ENCODE measurements around the gene SERPINE2. TPM values are rescaled to one million over a fixed set of nuclear protein-coding genes. Genes with fewer than 3 reads are reported as not detected.
A peak's percentile ranks its signal among the peaks of the same experiment; 100 is the strongest.

SERPINE2 gene
- total and polyA plus RNA-seq, 5 experiments from 2014 or later = 2.6 to 17.0 (median 4.4) TPM

GRCh38 chr2:223978451-223978850 is 60.6 kb downstream of the SERPINE2 start:
- Mint-ChIP-seq H3K4me3 (no peak overlapping the region), H3K27me3 (no peaks in the 10 kb centered on the region), H3K4me1 (no peaks in the 10 kb centered on the region), H3K27ac (no peak overlapping the region), H3K9me3 (no peaks in the 10 kb centered on the region), H3K36me3 (peaks cover 0 to 10% (median 2%) of the 10 kb centered on the region in 3 donors)
- ATAC-seq (no peak), DNase-seq (no peak)
- POLR2A ChIA-PET = no interaction called here

- ATAC-seq = no peak
- no peaks in the 10 kb centered on the region for H3K9me3 Mint-ChIP-seq
- no peaks in the 10 kb centered on the region for H3K4me1 Mint-ChIP-seq
- H3K4me3 Mint-ChIP-seq = no peak overlapping the region
- H3K27me3 Mint-ChIP-seq = no peaks in the 10 kb centered on the region
- no peak overlapping the region for H3K27ac Mint-ChIP-seq
- POLR2A ChIA-PET = no interaction called here
- no peak for DNase-seq
- H3K36me3 Mint-ChIP-seq = peaks cover 0 to 7% (median 0%) of the 10 kb centered on the region in 3 donors
Observed at GRCh38 chr2:223976635-223977226, 62.4 kb downstream of the SERPINE2 start.

- POLR2A ChIA-PET = interaction anchor here (0.7 kb wide), 1 partner anchor 628 kb away, joined by 4 read pairs; no protein-coding TSS in a partner anchor
- DNase-seq = no peak
- no peak for ATAC-seq
- no peak overlapping the region for H3K4me3 Mint-ChIP-seq
- peaks cover 0 to 7% (median 2%) of the 10 kb centered on the region in 4 donors for H3K4me1 Mint-ChIP-seq
- no peak overlapping the region for H3K27ac Mint-ChIP-seq
- peaks cover 0 to 5% (median 0%) of the 10 kb centered on the region in 3 donors for H3K36me3 Mint-ChIP-seq
- no peaks in the 10 kb centered on the region for H3K27me3 Mint-ChIP-seq
- no peaks in the 10 kb centered on the region for H3K9me3 Mint-ChIP-seq
Observed at GRCh38 chr2:223973606-223974005, 65.5 kb downstream of the SERPINE2 start.

DNA sequence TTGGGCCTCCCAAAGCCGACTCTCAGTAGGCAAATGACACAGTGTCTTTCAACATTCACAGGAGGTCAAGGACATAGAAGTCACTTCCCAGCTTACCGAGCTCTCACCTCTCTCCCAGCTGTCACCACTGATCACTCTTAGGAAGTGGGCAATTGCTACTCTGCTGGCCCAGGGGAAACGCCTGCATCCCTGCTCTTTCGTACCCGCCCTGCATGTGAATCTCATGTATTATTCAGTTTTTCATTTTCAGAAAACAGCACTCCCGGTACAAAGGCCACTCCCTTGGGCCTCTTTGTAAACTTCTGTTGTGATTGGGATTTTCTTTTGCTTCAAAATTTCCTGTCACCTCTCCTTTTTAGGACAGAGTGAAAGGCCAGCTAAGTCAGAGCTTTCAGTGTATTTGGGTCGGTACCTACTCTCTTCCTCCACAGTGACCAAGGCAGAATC is 66.4 kb downstream of the SERPINE2 start:
- ATAC-seq (no peak), DNase-seq (no peak)
- H3K27me3 Mint-ChIP-seq = no peaks in the 10 kb centered on the region
- peaks cover 0 to 7% (median 2%) of the 10 kb centered on the region in 4 donors for H3K4me1 Mint-ChIP-seq
- H3K9me3 Mint-ChIP-seq = no peaks in the 10 kb centered on the region
- H3K36me3 Mint-ChIP-seq = peaks cover 0 to 12% (median 0%) of the 10 kb centered on the region in 3 donors
- H3K27ac Mint-ChIP-seq = peak overlapping the region in 2 of 10 donors; percentile 27 to 73
- POLR2A ChIA-PET = no interaction called here
- H3K4me3 Mint-ChIP-seq = no peak overlapping the region

DNA sequence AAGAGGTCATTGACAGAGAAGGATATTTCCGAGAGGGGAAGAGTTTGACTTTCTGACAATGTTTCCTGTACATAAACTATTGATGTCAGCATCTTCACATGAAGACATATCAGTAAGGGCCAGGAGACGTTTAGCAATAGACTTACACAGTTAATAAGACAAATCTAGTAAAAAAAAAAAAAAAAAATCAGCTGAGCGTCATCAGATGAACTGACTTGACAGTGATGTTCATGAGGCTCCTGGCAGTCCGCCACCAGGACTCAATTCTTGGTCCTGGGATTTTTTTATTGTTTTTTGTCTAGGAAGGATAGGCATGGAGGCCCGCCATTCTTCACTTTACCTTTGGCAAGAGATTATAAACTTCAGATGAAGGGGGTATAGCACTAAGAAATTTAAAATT is 67.4 kb downstream of the SERPINE2 start:
- Mint-ChIP-seq H3K27me3 (no peaks in the 10 kb centered on the region), H3K27ac (no peak overlapping the region), H3K9me3 (no peaks in the 10 kb centered on the region), H3K36me3 (peaks cover 0 to 22% (median 1%) of the 10 kb centered on the region in 3 donors), H3K4me3 (no peak overlapping the region), H3K4me1 (peaks cover 0 to 7% (median 2%) of the 10 kb centered on the region in 4 donors)
- POLR2A ChIA-PET = interaction anchor here (1.0 kb wide), 1 partner anchor 9 kb away, joined by 3 read pairs; no protein-coding TSS in a partner anchor
- ATAC-seq = no peak
- no peak for DNase-seq

DNA sequence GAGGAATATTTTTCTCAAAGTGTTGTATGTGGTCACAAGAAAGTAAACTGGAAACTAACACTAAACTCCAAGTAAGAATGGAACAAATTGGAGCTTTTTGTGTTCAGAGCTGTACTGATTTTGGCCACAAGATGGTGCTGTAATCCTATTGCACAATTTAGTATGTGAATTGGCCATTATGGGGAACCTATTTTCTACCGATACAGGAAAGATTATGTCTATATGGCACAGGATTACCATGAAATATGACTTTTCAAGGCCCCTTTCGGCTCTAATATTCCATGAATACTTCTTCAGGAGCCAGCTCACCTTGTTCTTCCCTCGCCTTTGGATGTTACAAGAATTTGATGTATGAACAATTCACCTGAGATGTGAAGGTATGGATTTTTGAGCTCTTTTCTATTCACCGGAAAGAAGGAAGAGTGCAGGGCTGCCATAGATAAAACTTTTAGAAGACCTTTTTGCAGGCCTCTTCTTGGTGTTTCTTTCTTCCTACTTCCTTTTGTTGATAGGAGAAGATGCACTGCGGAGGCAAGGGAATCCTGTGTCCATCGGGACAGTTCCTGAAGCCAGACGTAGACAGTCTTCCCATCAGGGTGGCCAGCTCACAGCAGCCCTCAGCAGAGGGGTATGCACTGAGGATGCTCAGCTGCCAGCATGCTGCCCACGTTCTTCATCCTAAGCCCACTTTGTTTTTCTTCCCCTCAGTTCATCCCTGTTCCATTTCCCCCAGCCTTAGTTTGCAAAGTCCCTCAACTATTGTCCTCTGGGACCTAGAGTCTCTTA is 68.5 kb downstream of the SERPINE2 start:
- Mint-ChIP-seq H3K27ac (peak overlapping the region in 1 of 10 donors; percentile 6), H3K36me3 (peaks cover 0 to 31% (median 3%) of the 10 kb centered on the region in 3 donors), H3K9me3 (no peaks in the 10 kb centered on the region), H3K4me1 (peaks cover 0 to 7% (median 2%) of the 10 kb centered on the region in 4 donors), H3K27me3 (no peaks in the 10 kb centered on the region), H3K4me3 (no peak overlapping the region)
- ATAC-seq = peak; percentile 53 to 73
- POLR2A ChIA-PET = interaction anchor here (1.0 to 1.4 kb wide), 3 partner anchors 11 to 23 kb away, joined by 3 to 6 read pairs (median 3); no protein-coding TSS in a partner anchor
- peak; percentile 13 to 65 (median 52) for DNase-seq

GRCh38 chr2:223969856-223970255 is 69.2 kb downstream of the SERPINE2 start:
- Mint-ChIP-seq H3K36me3 (peaks cover 0 to 34% (median 3%) of the 10 kb centered on the region in 3 donors), H3K4me1 (peaks cover 0 to 7% (median 2%) of the 10 kb centered on the region in 4 donors), H3K27ac (no peak overlapping the region), H3K27me3 (no peaks in the 10 kb centered on the region), H3K9me3 (no peaks in the 10 kb centered on the region), H3K4me3 (no peak overlapping the region)
- DNase-seq (no peak), ATAC-seq (no peak)
- POLR2A ChIA-PET = interaction anchor here (1.4 kb wide), 1 partner anchor 12 kb away, joined by 6 read pairs; no protein-coding TSS in a partner anchor

DNA sequence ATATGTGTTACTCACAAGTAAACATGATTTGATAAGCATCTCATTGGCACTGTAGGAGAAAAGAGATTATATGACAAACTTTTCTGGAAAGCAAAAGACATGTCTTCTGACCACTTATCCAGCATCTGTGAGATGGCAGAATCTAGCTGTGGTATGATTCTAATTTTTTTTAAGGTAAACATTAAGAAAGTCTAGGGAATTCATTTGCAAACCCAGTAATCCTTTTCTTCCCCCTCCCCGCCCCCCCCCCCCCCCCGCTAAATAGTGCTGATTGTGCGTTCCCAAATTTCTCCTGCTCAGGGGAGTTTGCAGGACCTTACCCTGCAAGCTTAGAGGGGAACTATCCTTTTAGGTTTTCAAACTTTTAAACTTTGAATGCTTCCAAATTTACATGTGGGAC is 69.8 kb downstream of the SERPINE2 start:
- POLR2A ChIA-PET = interaction anchor here (1.4 kb wide), 1 partner anchor 12 kb away, joined by 6 read pairs; no protein-coding TSS in a partner anchor
- H3K36me3 Mint-ChIP-seq = peaks cover 0 to 39% (median 3%) of the 10 kb centered on the region in 3 donors
- no peak overlapping the region for H3K27ac Mint-ChIP-seq
- no peak for DNase-seq
- no peaks in the 10 kb centered on the region for H3K9me3 Mint-ChIP-seq
- H3K4me3 Mint-ChIP-seq = no peak overlapping the region
- H3K4me1 Mint-ChIP-seq = peaks cover 0 to 8% (median 3%) of the 10 kb centered on the region in 4 donors
- H3K27me3 Mint-ChIP-seq = no peaks in the 10 kb centered on the region
- no peak for ATAC-seq

DNA sequence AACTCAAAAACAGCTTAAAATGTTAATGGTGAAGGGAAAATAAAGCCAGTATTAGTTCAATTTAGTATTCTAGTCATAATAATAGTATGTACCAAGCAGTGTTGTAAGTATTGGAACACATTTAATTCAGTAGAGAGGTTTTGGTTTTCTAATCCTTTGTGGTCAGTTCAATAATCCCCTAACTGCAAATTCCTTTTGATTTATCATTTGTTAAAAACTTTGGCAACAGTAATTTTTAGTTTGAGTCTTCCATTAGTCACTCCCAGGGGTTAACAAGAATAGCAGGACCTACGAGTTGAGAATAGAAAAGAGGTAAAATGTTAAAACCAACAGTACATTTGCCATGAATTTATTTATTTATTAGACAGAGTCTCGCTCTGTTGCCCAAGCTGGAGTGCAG is 71.1 kb downstream of the SERPINE2 start:
- no peak overlapping the region for H3K4me3 Mint-ChIP-seq
- H3K36me3 Mint-ChIP-seq = peaks cover 0 to 46% (median 3%) of the 10 kb centered on the region in 3 donors
- no peak for ATAC-seq
- no peak for DNase-seq
- H3K27me3 Mint-ChIP-seq = no peaks in the 10 kb centered on the region
- peaks cover 2 to 17% (median 11%) of the 10 kb centered on the region in 4 donors for H3K4me1 Mint-ChIP-seq
- POLR2A ChIA-PET = no interaction called here
- H3K27ac Mint-ChIP-seq = peak overlapping the region in 1 of 10 donors; percentile 75
- no peaks in the 10 kb centered on the region for H3K9me3 Mint-ChIP-seq

DNA sequence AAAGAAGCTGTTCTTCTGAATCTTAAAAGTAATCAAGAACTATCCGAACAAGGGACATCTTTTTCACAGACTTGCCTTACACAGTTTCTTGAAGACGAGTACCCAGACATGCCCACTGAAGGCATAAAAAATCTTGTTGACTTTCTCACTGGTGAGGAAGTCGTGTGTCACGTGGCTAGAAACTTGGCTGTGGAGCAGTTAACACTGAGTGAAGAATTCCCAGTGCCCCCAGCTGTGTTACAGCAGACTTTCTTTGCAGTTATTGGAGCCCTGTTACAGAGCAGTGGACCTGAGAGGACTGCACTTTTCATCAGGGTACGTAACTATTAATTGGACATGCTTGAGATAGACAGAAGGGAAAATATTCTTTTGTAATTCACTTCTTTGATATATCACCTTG is 79.4 kb downstream of the SERPINE2 start:
- ATAC-seq = no peak
- H3K9me3 Mint-ChIP-seq = no peaks in the 10 kb centered on the region
- H3K27ac Mint-ChIP-seq = peak overlapping the region in 8 of 10 donors; percentile 27 to 92 (median 64)
- H3K4me3 Mint-ChIP-seq = peak overlapping the region; percentile 61 to 95 (median 80)
- H3K36me3 Mint-ChIP-seq = peaks cover 0 to 41% (median 11%) of the 10 kb centered on the region in 3 donors
- peak in 1 of 10 donors; percentile 17 for DNase-seq
- POLR2A ChIA-PET = interaction anchor here (0.9 kb wide), 1 partner anchor 15 kb away, joined by 3 read pairs; the partner anchor contains the start of gene WDFY1
- peaks cover 22 to 77% (median 53%) of the 10 kb centered on the region in 4 donors for H3K4me1 Mint-ChIP-seq
- peaks cover 0 to 1% (median 0%) of the 10 kb centered on the region in 5 donors for H3K27me3 Mint-ChIP-seq

GRCh38 chr2:223957092-223957851 is 81.8 kb downstream of the SERPINE2 start, which contains the start of gene MRPL44:
MRPL44 (plus strand) TSS chr2:223957463; CDS start chr2:223957473, 10 bp downstream.
- Mint-ChIP-seq H3K4me3 (peak within 1 kb of the TSS; percentile 86 to 97 (median 94)), H3K4me1 (peaks cover 20 to 60% (median 44%) of the 10 kb centered on the region in 4 donors), H3K36me3 (peaks cover 0 to 29% (median 11%) of the 10 kb centered on the region in 3 donors), H3K27me3 (peaks cover 0 to 1% (median 0%) of the 10 kb centered on the region in 5 donors), H3K9me3 (no peaks in the 10 kb centered on the region), H3K27ac (peak within 1 kb of the TSS; percentile 93 to 99 (median 97))
- peak; percentile 99 to 100 for ATAC-seq
- peak; percentile 89 to 99 (median 96) for DNase-seq
- POLR2A ChIA-PET = interaction anchor here (0.7 to 4.5 kb wide), 6 partner anchors 13 to 627 kb away, joined by 3 to 35 read pairs (median 4); partner anchors contain the start of genes AP1S3 and WDFY1

- H3K27ac Mint-ChIP-seq = peak overlapping the region in 9 of 10 donors; percentile 26 to 96 (median 70)
- H3K9me3 Mint-ChIP-seq = no peaks in the 10 kb centered on the region
- peaks cover 14 to 50% (median 35%) of the 10 kb centered on the region in 4 donors for H3K4me1 Mint-ChIP-seq
Observed at GRCh38 chr2:223956300-223956699, 82.8 kb downstream of the SERPINE2 start.

More at GRCh38 chr2:223956300-223956699, 82.8 kb downstream of the SERPINE2 start:
- Mint-ChIP-seq H3K36me3 (peaks cover 0 to 19% (median 10%) of the 10 kb centered on the region in 3 donors), H3K27me3 (peaks cover 0 to 1% (median 0%) of the 10 kb centered on the region in 5 donors), H3K4me3 (peak overlapping the region in 9 of 10 donors; percentile 53 to 97 (median 93))
- no peak for ATAC-seq
- POLR2A ChIA-PET = interaction anchor here (0.6 to 4.5 kb wide), 4 partner anchors 12 to 119 kb away, joined by 3 to 35 read pairs (median 4); partner anchors contain the start of genes AP1S3 and WDFY1
- DNase-seq = no peak
